NAMALWA (cell line): ENCODE data around the gene DZIP1L.
"Not testable (repeated sequence)": the region's sequence is repeated elsewhere in the genome, so short reads cannot be mapped to it uniquely, and the experiment has no call there.

ENCODE experiments used
- DNase-seq: peaks from one replicate; pipeline ENCODE4 v3.0.0-alpha.2; 2015; ENCODE audit warnings: low spot score

Gene DZIP1L, protein sequence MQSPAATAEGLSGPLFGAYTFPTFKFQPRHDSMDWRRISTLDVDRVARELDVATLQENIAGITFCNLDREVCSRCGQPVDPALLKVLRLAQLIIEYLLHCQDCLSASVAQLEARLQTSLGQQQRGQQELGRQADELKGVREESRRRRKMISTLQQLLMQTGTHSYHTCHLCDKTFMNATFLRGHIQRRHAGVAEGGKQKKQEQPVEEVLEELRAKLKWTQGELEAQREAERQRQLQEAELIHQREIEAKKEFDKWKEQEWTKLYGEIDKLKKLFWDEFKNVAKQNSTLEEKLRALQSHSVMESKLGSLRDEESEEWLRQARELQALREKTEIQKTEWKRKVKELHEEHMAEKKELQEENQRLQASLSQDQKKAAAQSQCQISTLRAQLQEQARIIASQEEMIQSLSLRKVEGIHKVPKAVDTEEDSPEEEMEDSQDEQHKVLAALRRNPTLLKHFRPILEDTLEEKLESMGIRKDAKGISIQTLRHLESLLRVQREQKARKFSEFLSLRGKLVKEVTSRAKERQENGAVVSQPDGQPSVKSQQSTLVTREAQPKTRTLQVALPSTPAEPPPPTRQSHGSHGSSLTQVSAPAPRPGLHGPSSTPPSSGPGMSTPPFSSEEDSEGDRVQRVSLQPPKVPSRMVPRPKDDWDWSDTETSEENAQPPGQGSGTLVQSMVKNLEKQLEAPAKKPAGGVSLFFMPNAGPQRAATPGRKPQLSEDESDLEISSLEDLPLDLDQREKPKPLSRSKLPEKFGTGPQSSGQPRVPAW

DNA sequence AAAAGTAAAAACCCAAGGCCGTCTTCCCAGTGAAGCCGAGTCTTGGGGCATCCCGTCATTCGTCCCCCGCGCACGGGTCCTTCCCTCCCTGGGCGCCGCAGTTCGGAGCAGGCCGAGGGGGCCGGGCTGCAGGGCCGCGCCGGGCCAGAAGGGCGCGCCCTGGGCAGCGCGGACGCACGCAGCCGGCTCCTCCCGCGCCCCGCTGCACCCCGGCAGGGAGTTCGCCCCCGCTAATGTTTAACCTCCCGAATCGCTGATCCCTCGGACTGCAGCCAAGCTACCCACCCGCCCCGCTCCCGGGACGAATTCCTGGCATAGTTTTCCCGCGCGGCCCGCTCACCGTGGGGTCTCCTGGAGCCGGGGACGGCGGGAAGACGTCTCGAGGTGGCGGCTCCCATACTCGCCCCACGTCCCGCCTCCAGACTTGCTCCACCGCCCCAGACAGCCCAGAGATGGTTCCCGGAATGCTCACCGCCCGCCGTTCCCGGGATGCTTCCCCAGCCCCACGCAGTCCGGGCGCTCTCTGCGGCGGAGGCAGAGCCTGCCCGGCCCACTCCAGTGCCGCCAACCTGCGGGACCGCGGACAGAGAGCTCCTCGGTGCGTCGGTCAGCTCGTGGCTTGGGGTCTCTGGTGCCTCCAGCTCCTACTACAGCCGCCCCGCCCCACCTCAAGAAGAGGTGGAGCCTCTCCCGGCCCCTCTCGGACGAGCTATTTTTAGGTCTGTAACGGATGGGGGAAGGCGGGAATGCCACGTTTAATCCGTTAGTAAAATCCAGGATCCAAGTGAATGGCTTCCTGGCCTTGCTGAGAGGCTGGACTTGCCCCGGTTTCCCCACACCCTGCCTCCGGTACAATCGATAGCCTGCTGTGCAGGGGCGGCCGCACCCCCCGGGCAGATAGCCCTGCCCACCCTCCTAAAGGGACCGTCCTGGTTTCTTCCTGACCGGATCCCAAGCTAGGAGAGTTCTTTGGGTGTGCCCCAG, at the start of gene DZIP1L:
Gene DZIP1L (minus strand): TSS at position 621 of the 984 bp plus-strand sequence. CDS start 11,637 bp downstream, outside the sequence.
- no peak for DNase-seq

DNA sequence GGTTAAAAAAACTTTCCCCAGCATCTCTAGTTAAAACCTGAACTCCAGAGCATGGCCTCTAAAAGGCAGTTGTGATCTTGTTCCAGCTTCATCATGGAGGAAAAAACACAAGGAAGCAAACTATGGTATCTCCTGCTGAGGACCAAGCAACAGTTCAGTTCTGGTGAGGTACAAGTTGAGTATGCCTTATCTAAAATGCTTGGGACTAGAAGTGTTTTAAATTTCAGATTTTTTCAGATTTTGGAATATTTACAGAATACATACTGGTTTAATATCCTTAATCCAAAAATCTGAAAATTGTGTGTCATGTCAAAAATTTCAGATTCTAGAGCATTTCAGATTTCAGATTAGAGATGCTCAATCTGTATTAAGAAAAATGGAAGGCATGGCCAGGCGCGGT, 49.7 kb upstream of the DZIP1L start:
- DNase-seq: no peak

DNA sequence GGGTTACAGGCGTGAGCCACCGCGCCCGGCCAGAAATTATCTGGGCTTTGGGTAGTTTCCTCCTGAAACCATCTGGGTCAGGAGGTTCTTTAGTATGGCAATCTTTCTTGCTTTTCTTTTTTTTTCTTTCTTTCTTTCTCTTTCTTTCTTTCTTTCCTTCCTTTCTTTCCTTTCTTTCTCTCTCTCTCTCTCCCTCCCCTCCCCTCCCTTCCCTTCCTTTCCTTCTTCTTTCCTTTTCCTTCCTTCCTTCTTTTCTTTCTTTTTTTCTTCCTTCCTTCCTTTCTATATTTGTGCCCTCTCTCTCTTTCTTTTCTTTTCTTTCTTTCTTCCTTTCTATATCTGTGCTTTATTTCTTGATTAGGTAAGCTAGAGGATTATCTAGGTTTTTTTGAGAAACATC, 42.3 kb upstream of the DZIP1L start:
- no peak for DNase-seq

DNA sequence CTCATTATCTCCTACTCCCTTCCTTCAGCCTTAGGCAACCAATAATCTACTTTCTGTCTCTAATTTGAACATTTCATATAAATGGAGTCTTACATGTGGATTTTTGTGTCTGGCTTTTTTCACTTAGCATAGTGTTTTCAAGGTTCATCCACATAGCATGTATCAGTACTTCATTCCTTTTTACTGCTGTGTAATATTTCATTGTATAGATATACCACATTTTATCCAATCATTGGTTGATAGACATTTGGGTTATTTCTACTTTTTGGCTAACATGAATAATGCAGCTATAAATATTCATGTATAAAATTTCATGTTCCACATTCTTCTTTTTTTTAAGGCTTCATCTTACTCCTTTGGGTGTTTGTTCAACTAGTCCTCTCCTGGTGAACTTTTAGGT, 39.1 kb upstream of the DZIP1L start:
- no peak for DNase-seq

DNA sequence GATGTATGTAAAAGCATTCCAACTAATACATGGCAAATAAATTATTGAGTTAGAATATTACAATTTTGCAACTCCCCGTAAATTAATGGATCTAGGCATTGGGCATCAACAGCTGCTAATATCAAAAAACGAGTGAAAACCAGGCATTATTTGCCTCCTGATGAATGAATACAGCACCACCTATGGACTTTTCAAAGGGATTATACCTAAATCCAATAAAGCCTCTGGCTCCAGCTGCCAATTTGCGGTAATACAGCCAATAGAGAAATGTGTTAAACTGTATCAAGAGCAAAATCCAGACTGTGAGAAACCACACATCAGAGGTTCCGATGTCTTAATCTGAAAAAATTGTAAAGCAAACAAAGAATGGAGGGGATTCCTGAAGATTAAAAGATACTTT, 33.1 kb upstream of the DZIP1L start:
- DNase-seq: no peak

DNA sequence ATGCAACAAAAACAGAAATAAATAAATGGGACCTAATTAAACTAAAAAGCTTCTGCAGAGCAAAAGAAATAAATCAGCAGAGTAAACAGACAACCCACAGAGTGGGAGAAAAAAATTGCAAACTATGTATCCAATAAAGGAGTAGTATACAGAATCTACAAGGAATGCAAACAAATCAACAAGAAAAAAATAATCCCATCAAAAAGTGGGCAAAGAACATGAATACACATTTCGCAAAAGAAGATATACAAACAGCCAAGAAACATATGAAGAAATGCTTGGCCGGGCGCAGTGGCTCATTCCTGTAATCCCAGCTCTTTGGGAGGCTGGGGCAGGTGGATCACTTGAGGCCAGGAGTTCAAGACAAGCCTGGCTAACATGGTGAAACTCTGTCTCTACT, 26.8 kb upstream of the DZIP1L start:
- DNase-seq: not testable (repeated sequence)

DNA sequence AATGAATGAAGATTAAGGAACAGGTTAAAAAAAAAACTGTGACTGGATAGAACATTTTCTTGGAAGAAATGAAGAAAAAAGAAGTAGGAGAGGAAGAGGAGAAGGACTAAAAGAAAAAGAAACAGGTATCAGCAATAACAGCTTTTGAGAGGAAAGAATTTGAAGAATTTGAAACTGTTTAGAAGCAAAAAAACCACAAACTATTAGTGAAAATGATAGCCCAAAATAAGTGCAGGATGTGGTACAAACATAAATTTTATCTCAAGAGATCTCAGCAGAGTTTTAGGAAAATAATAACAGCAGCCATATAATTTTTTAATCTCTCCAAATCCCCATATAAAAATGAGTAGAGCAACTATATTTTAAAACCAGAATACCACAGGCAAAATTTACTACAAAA, 25.5 kb upstream of the DZIP1L start:
- DNase-seq: no peak

DNA sequence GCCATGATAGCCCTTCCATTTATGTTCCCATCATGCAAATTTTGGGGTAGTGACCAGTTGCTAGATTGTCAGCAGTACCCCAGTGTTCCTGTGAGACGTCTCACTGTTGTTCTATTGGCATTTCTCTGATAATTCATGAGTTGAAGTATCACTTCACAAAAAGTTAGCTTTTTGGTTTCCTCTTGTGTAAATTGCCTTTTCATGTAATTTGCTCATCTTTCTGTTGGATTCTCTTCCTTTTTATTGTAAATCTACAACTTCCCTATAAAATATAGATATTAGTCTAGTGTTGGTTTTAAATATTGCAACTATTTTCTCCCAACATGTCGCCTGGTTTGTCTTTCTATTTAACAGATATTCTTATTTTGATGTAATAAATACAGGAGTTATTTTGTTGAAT, 24.3 kb upstream of the DZIP1L start:
- DNase-seq: no peak

DNA sequence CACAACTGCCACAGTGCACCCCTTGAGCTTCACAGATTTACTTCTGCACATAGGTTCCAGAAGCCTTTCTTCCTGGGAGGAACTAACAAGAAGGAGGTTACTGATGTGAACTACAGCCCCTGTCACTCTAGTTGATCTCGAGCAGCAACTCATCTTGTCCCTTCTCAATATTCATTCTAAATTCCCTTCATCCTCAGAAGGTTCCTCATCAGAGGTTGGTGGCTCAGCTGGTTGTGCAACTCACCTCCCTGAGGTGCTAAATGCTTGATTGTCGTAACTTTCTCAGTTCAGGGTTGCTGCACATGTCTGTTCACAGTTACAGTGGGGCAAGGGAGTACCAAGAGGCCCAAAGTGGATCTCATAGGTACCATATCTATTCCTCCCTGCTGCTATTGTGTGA, 22.5 kb upstream of the DZIP1L start:
- no peak for DNase-seq

DNA sequence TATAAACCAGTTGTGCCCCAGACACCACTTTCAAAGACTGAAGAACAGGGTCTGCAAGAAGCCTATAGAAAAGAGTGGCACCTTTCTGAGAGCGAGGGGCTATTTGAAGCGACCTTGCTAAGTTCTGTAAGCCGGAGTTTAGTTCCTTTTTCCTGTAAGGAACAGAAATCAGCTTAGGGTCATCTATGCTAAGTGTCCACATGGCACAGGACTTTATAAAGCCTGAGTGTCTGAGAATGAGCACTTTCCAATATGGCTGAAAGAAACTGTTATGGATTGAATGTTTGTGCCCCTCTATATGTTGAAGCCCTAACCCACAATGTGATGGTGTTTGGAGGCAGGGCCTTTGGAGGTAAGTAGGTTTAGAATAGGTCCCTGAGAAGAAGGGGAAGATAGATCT, 20.8 kb upstream of the DZIP1L start:
- no peak for DNase-seq

DNA sequence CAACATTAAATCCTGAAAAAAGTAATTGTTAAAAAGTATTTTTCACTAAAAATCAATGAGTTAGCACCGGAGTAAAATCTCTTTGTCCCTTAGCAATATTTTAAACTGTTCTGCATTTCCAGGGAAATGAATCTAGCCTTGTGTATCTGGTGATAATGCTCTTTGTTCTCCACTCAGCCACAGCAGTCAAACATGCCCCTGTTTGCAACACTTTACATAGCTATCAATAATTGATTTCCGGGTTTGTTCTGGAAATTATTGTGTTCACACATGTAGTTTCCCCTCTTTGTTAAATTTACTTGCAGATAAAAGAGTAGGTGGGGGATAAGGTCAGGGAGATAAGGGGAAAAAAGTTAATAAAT, 20.4 kb upstream of the DZIP1L start:
- DNase-seq: no peak

DNA sequence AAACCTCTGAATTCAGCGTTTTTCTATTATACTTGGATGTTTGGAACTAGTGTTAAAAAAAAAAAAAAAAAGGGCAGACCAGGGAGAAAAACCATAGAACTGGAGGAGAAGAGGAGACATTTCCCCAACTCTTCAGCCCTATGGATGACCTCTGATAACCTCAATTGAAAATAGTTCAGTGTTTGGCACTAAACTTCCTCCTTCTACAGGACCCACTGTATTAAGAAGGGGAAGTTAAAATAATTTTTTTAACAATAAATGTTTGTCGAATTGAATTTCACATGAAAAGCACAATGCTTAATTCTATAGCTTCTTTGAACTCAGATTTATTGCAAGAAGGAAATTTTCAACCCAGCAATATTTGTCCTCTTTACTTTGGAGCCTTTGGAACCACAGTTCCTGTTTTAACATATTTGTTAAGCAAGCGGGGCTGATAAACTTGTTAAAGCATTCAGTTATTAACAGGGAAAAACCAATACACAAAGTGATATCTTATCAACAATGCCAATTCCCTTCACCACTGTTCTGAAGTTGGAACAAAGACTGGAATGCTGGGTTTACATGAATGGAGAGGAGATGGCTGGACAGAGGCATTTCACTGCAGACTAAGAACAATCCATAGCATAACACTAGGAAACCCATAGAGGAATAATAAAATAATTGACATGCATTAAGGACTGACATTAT, 19.9 kb upstream of the DZIP1L start:
- DNase-seq: no peak

DNA sequence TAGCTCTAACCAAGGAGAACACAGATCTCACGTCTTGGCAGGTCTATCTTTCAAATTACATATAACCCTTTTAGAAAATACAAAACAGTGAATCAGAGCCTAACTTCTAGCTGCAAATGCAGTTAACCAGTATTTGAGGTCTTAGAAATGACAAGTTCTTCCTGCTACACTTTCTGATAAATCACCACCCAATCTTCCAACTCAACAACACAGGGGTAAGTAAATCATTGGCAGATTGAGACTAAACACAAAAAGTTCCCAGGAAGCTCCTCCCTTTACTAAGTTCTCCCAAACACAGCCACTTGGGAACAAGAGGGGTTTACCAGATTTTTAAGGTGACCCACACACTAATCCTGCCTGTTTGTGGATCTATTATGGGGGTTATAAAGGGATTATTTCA, 16.8 kb upstream of the DZIP1L start, which contains the start of gene A4GNT:
Gene A4GNT (minus strand): TSS at position 152 of the 400 bp plus-strand sequence. CDS start 1,134 bp downstream, outside the sequence.
- DNase-seq: no peak

DNA sequence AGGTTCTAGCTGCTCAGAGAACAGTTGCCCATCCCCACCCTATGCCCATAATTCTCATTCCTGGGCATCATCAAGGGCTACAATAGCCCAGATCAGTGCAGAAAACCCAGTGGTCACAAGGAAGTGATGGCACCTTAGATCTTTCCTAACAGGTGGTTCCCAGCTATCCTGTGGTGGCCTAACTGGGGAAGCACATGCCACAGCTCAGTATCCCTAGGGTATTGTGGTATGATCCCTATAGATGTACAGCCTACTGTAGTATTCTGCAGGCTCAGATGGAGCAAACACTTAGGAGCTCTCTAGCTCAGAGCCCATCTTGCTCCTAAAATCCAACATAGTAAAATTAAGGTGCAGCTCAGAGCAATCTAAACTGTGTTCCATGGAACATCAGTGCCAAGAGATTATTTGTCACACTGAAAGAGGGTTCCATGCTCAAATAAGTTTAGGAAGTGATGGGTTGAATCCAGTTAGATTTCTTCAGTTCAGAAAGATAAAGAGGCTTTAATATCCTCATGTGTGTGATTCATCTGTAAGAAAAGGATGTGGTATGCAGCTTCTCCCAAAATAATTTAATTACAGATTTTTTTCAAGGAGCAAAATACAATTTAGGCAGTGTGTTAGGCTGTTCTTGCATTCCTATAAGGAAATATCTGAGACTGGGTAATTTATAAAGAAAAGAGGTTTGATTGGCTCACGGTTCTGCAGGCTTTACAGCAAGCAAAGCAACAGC, 12.4 kb upstream of the DZIP1L start:
- no peak for DNase-seq

DNA sequence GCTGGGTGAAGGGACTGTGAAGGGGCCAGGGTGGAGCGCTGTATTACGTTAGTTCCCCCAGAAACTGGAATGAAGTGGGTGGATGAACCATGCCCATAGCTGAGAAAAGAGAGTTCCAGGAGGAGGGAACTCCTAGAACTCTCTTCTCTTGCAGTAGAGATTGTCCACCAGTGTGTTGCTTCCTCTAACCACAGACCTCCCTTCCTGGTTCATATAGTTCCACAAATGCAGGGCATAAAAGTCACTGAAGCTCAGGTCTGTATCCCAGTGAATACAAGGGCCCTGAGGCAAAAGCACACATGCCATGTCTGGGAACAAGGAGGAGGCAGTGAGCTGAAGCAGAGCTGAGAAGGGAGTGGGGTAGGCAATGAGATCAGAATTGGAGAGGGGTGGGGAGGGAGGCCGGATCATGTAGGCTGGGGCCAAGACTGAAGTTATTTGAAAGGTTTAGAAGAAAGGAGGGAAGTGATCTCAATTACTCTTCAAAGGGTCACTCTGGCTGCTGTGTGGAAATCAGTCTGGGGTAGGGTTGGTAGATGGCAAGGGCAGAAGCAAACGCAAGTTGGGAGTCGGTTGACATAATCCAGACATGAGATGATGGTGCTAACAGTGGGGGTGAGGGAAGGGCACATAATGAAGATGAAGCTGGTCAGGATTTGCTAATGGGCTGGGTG, 10.3 kb upstream of the DZIP1L start:
- DNase-seq: no peak

DNA sequence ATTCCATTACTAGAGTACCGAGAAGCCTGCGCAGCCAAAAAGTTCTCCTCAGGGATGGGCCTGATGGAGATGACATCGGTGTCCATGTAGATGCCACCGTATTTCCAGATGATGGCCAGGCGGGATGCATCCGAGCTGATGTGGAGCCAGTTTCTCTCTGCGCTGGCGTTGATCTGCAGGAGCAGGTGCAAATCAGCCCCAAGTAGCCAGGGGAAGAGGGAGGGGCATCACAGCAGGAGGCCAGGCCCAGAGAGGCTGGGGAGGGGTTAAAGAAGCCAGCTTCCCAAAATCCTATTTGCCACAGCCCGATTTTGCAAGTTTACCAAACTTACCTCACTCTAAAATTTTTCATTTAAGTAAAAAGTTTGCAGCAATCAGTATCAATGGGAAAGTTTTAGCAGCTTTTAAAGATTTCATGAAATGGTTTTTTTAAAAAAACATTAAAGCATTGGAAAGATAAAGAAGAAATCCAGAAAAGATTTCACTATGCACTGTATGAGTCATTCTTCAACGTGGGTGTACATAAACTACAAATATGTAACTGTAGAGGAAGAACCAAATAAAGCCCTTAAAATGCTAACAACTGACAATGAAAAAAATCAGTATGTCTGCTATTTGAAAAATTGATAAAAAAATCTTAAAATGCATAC, 9.4 kb upstream of the DZIP1L start:
- DNase-seq: no peak

DNA sequence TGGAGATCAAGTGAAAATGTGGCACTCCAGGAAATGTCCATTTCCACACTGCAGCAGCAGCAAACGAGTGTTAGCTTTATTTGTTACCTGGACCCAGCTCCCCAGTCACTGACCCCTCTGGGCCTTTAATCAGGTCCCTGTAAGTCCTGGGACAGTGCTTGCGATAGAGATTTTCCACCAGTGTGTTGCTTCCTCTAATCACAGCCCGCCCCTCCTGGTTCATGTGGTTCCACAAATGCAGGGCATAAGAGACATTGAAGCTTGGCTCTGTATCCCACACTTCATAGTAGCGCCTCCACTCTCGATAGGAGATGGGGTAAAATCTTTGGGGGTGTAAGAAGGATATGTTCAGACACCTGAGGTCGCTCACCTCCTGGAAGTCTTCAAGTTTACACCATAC, 8.8 kb upstream of the DZIP1L start:
- DNase-seq: no peak

DNA sequence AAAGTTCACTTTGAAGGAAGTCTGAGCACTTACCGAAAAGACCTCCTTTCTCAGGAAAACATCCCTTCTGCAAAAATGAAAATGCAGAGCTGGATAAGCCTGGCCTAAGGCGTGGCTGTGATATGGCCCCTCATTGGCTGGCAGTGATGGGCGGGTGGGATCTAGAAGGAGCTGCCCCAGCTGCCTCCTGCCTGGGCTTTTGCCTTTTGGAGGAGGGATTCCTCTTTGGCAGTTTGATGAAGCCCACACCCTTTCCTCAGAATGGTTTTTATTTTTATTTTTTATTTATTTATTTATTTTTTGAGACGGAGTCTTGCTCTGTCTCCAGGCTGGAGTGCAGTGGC, 4.0 kb upstream of the DZIP1L start:
- no peak for DNase-seq

DNA sequence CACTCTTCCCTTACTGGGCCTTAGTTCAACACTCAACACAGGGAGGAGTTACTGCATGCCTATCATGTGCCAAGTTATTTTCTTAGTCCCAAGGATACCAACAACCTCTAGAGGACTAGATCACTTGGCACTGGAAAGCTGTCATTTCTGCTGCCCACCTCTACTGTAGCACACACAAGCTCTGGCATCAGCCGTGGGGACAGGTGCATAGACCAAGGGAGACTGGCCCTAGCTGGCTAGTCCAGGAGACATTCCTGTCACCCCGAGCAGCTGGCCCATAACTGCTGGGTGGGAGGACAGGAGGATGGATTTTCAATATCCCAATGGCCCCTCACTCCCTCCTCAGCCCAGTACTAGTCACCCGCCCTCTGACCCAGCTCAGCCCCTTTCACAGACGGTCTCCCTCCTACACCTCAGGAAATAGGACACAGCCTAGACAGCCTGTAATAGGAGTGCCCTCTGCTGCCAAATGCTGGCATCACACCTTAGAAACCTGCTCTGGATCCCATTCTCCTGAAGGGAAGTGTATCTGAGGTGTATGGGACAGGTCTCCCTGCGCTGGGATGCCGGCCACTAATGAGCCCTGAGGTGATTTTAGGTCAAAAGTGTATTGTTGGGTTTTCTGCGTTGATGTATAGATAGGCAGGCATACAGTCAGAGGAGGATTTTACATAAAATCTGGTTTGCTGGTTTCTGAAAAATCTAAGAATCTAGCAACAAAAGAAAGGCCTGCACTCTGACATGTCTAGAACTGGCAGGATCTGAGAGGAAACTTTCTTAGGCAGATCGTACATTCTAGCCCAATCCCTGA, 3.4 kb upstream of the DZIP1L start:
- peak; percentile 69 for DNase-seq
